Heart left ventricle (tissue), 13 donors: Measurements from ENCODE around the gene PRICKLE2.

Source experiments
- POLR2A ChIP-seq, 2 donors: fragments of 450-650 bp; IDR thresholded peaks; one replicate each; pipeline ENCODE4 v1.6.1; 2017; ENCODE audit warnings: antibody characterized with exemption in 2 of 2, mild to moderate bottlenecking in 2 of 2, moderate library complexity in 2 of 2
- TF ChIP-seq, protein P1 (sequence below), 12 donors: fragments of 200-600 bp; sonication (generic) in 4 of 12; IDR thresholded peaks; one replicate each; pipeline versions ENCODE4 v1.5.0 to v1.8.0; 2018 to 2022; ENCODE audit warnings: antibody characterized with exemption in 12 of 12, mild to moderate bottlenecking in 5 of 12
- donor health status: ischemic (EF 13 %, LVEDD 7.1; RV severe dilation, severe dysfunction).
- donor health status: DM: no; HTN: yes; CAD: no.
- donor health status: DM: no; HTN: no; CAD: no.
- donor health status: ischemic (EF 25% LVEDD 6.9; RV normal size, moderate dysfunction).
- donor health status: ischemic (EF 25% LVEDD 5.7; RV mildly dilated, moderate dysfunction).
- donor health status: ischemic (EF 35%, LVEDD 5.7; RV mildly dilated, moderate dysfunction).
- donor health status: nonischemic (EF 11% LVEDD 7.7; RV severe dilation, severe dysfunction).
- donor health status: DM: yes; HTN: yes; CAD: no.
- donor health status: PGD.
- donor health status: ischemic (EF 29% LVEDD 5.4; RV normal size, mild dysfunction).
- donor health status: nonischemic (EF 23%, LVEDD 6.1; RV moderate dilation, normal function).

DNA sequence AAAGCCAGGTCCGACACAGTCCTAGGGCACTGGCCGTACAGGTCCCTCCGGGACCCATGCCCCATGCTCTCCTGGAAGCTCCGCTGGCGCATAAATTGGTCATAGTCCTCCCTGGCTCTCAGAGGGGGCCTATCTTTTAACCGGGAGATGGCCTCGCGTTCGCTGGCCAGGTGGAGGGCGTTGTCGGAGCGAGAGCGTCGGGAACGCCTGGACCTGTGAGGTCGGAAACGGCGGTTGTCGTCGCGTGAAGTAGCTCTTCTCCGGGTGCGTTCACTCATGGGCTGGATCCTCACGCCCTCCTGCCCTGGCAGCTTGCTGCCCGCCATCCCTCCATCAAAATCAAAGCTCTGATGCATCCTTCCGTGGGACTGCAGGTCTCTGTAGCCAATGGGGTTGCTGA is 126.0 kb downstream of the PRICKLE2 start:
- TF ChIP-seq, protein P1, sequence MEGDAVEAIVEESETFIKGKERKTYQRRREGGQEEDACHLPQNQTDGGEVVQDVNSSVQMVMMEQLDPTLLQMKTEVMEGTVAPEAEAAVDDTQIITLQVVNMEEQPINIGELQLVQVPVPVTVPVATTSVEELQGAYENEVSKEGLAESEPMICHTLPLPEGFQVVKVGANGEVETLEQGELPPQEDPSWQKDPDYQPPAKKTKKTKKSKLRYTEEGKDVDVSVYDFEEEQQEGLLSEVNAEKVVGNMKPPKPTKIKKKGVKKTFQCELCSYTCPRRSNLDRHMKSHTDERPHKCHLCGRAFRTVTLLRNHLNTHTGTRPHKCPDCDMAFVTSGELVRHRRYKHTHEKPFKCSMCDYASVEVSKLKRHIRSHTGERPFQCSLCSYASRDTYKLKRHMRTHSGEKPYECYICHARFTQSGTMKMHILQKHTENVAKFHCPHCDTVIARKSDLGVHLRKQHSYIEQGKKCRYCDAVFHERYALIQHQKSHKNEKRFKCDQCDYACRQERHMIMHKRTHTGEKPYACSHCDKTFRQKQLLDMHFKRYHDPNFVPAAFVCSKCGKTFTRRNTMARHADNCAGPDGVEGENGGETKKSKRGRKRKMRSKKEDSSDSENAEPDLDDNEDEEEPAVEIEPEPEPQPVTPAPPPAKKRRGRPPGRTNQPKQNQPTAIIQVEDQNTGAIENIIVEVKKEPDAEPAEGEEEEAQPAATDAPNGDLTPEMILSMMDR (IDR thresholded peaks at IDR 0.05) = no peak
- TF ChIP-seq POLR2A (IDR thresholded peaks at IDR 0.05) = no peak
